ENCODE measurements around the gene MAPK8.

DNA sequence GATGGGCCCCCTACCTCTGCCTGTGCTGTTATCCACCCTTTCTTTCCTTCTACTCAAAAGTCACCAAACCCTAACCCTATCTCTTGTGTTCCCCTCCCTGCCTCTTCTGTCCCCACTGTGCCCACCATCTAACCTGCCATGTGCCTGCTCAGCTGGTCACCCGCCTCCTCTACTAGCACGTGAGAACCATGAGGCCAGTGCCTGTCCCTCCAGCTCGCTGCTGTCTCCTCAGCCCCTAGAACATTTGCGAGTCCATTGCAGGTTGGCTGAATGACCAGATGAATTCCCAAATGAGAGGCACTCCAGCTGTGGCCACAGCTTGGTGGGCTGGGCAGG, 169.4 kb downstream of the MAPK8 start:
- TF ChIP-seq, protein P1, sequence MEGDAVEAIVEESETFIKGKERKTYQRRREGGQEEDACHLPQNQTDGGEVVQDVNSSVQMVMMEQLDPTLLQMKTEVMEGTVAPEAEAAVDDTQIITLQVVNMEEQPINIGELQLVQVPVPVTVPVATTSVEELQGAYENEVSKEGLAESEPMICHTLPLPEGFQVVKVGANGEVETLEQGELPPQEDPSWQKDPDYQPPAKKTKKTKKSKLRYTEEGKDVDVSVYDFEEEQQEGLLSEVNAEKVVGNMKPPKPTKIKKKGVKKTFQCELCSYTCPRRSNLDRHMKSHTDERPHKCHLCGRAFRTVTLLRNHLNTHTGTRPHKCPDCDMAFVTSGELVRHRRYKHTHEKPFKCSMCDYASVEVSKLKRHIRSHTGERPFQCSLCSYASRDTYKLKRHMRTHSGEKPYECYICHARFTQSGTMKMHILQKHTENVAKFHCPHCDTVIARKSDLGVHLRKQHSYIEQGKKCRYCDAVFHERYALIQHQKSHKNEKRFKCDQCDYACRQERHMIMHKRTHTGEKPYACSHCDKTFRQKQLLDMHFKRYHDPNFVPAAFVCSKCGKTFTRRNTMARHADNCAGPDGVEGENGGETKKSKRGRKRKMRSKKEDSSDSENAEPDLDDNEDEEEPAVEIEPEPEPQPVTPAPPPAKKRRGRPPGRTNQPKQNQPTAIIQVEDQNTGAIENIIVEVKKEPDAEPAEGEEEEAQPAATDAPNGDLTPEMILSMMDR (IDR thresholded peaks at IDR 0.05) = no peak
- TF ChIP-seq POLR2A (IDR thresholded peaks at IDR 0.05) = no peak
